ENCODE measurements around the gene PROSER2. TPM values are rescaled to one million over a fixed set of nuclear protein-coding genes. Genes with fewer than 3 reads are reported as not detected.

PROSER2 gene, protein sequence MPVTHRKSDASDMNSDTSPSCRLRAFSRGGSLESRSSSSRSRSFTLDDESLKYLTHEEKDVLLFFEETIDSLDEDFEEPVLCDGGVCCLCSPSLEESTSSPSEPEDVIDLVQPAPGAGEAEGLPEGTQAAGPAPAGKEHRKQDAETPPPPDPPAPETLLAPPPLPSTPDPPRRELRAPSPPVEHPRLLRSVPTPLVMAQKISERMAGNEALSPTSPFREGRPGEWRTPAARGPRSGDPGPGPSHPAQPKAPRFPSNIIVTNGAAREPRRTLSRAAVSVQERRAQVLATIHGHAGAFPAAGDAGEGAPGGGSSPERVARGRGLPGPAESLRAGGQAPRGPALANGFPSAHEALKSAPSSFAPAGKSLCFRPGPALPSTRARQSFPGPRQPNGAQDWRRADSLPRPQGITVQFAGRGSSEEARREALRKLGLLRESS
- 0.44 and 1.6 TPM in 2 replicates for total RNA-seq

DNA sequence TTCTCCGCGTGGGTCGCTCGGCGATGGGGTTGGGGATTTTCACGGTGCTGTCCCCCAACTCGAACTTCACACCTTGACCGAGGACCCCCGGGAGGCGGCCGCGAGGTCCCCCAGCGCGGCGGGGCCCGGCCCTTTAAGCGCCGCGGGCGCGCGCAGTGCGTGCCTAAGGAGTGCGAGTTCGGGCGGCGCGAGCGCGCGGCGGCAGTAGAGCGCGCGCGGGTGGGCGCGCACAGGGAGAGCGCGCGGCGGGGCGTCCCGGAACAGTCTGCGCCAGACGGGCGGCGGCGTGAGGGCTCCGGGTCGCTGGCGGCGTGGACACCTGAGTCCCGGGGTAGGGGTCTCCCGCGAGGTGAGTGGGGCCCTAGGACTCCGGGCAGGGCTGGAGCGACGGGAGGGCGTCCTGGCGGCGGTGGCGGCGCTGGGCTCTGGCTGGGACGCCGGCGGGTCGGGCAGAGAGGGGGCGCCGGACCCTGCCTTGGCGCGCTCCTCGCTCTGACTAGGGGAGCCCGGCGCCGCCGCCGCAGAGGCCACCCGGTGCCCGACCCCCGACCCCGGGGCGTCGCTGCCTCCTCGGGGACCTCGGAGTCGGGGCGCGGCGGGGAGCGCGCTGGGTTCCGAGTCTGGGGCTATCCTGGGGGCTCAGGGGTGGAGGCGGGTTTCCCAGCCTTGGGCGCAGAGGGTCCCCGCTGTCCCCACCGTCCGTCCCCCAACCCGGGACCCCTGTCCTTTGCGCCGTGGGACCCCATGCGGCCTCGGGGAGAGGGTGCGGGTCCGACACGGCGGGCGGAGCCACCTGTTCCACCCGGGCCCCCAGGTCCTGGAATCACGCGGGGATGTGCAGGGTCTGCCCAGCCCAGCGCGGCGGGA, at the start of gene PROSER2:
Gene PROSER2, plus strand, starts transcription at position 235 of the 867 bp plus-strand sequence. CDS start 28,722 bp downstream, outside the sequence.

Other genes with a start within 250 kb of the PROSER2 start
- gene USP6NL, start 211.7 kb upstream of the PROSER2 start, total RNA-seq = 12.0 and 12.5 TPM in 2 replicates
- 7.2 and 12.0 TPM in 2 replicates for gene ECHDC3, start 81.0 kb upstream of the PROSER2 start, total RNA-seq
- gene UPF2, start 219.5 kb downstream of the PROSER2 start, total RNA-seq = 25.1 and 25.7 TPM in 2 replicates
- 26.7 and 28.7 TPM in 2 replicates for gene DHTKD1, start 245.6 kb downstream of the PROSER2 start, total RNA-seq